ENCODE data around the gene SEZ6. TPM values are rescaled to one million over a fixed set of nuclear protein-coding genes. Genes with fewer than 3 reads are reported as not detected.

SEZ6 gene
- total and polyA plus RNA-seq, 2 of the 4 experiments (the other 2 are of a cell fraction): not detected

DNA sequence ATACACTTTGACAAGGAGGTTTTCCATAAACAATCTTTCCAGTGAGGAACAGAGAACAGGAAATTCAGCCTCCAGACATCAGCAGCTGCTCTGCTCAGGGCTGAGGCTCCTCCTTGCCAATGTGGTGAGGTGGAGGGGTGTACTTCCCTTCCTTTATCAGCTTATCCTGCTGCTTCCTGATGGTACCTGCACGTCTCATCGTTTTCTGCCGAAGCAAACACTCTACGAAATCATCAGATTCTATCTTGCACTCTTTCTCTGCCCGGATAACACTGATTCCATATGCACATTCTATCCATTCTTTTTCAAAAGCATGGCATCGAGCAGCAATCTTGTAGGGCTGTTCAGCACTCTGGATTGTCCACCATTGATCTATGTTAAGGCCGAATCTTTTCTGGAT lies 15.4 kb upstream of the SEZ6 start:
- Histone ChIP-seq H3K79me1 (ENCODE audit: low read depth in 1 of 2, low read length in 2 of 2) (no peaks in the 10 kb centered on the region), H2BK20ac (ENCODE audit: low read depth, low read length) (no peak overlapping the region), H2BK120ac (ENCODE audit: low read depth, low read length) (no peak overlapping the region), H3K4ac (ENCODE audit: low read depth, low read length) (no peak overlapping the region), H3K4me2 (ENCODE audit: low read depth, low read length) (no peak overlapping the region), H3K27me3 (ENCODE audit: control insufficient read depth, insufficient read depth, low read length) (peaks cover 89% of the 10 kb centered on the region), H3K23ac (ENCODE audit: low read depth, low read length) (no peak overlapping the region), H4K5ac (ENCODE audit: low read depth, low read length) (no peak overlapping the region), H3K4me1 (ENCODE audit: control insufficient read depth, insufficient read depth, low read length) (no peaks in the 10 kb centered on the region), H2BK15ac (ENCODE audit: low read depth, low read length) (no peak overlapping the region), H3K9me1 (ENCODE audit: insufficient read depth, low read length) (no peaks in the 10 kb centered on the region), H2BK5ac (ENCODE audit: low read depth, low read length, poor library complexity, severe bottlenecking) (no peak overlapping the region), H3K4me3 (ENCODE audit: insufficient read depth, low read depth, low read length) (no peak overlapping the region), H3K9me3 (ENCODE audit: control insufficient read depth, insufficient read depth, low read length) (no peaks in the 10 kb centered on the region), H4K8ac (ENCODE audit: low read depth in 2 of 2, low read length in 2 of 2) (no peak overlapping the region), H3K56ac (ENCODE audit: extremely low read depth, insufficient read depth, low read length) (no peak overlapping the region), H4K20me1 (ENCODE audit: insufficient read depth, low read length) (no peaks in the 10 kb centered on the region), H4K91ac (ENCODE audit: insufficient read depth, low read depth, low read length) (no peak overlapping the region), H2AK5ac (ENCODE audit: low read depth, low read length) (no peak overlapping the region), H3K14ac (replicated peaks; ENCODE audit: low read depth, low read length) (no peak overlapping the region), H2AK9ac (replicated peaks; ENCODE audit: low read depth, low read length, poor library complexity) (no peak overlapping the region), H3K18ac (ENCODE audit: low read depth, low read length) (no peak overlapping the region), H3K27ac (ENCODE audit: insufficient read depth, low read length) (no peak overlapping the region), H2AFZ (replicated peaks; ENCODE audit: low read length, poor library complexity) (no peak overlapping the region), H3K36me3 (ENCODE audit: control insufficient read depth, insufficient read depth, low read length) (no peaks in the 10 kb centered on the region), H3K9ac (ENCODE audit: low read depth, low read length) (no peak overlapping the region)
- ATAC-seq (ENCODE audit: low read depth) (no peak), DNase-seq (no peak)
- intact Hi-C loops (cut with micrococcal nuclease) (loop anchor here (5.0 kb wide), 1 partner anchor 46 kb away; no protein-coding TSS in a partner anchor), dilution Hi-C loops (cut with HindIII; ENCODE audit: low sequenced_read_pairs, unreplicated experiment) (no loop called here), in situ Hi-C loops (cut with MboI; ENCODE audit: low sequenced_read_pairs) (no loop called here)
- BruUV-seq (replicated peaks): no TSS peak
- 61% methylated on average over 5 of the region's 7 CpGs; no CpG with 5 or more reads in 1 of the 2 experiments for WGBS, 2 experiments (ENCODE audit: extremely low coverage in 2 of 2, insufficient read length in 1 of 2)
- TF ChIP-seq NFE2L2 (IDR thresholded peaks at IDR 0.05; ENCODE audit: low read depth, low read length) (no peak), RAD21 (IDR thresholded peaks at IDR 0.05; ENCODE audit: low read length) (no peak), CHD1 (IDR thresholded peaks at IDR 0.05; ENCODE audit: low read depth, low read length) (no peak), BHLHE40 (IDR thresholded peaks at IDR 0.05; ENCODE audit: low read depth, low read length) (no peak), MXI1 (IDR thresholded peaks at IDR 0.05; ENCODE audit: borderline replicate concordance, low read depth, low read length) (no peak), SMC3 (IDR thresholded peaks at IDR 0.05; ENCODE audit: low read depth, low read length) (no peak), MAZ (IDR thresholded peaks at IDR 0.05; ENCODE audit: borderline replicate concordance, low read depth, low read length) (no peak), MAFK (IDR thresholded peaks at IDR 0.05; ENCODE audit: low read depth, low read length) (no peak), RCOR1 (IDR thresholded peaks at IDR 0.05; ENCODE audit: insufficient replicate concordance, low read length) (no peak), CEBPB (IDR thresholded peaks at IDR 0.05; ENCODE audit: low read depth, low read length) (no peak), RFX5 (IDR thresholded peaks at IDR 0.05; ENCODE audit: low read depth, low read length) (no peak), POLR2A (IDR thresholded peaks at IDR 0.05; ENCODE audit: low read depth, low read length) (no peak), FOS (IDR thresholded peaks at IDR 0.05; ENCODE audit: low read depth, low read length) (no peak)
- TF ChIP-seq, protein P1, sequence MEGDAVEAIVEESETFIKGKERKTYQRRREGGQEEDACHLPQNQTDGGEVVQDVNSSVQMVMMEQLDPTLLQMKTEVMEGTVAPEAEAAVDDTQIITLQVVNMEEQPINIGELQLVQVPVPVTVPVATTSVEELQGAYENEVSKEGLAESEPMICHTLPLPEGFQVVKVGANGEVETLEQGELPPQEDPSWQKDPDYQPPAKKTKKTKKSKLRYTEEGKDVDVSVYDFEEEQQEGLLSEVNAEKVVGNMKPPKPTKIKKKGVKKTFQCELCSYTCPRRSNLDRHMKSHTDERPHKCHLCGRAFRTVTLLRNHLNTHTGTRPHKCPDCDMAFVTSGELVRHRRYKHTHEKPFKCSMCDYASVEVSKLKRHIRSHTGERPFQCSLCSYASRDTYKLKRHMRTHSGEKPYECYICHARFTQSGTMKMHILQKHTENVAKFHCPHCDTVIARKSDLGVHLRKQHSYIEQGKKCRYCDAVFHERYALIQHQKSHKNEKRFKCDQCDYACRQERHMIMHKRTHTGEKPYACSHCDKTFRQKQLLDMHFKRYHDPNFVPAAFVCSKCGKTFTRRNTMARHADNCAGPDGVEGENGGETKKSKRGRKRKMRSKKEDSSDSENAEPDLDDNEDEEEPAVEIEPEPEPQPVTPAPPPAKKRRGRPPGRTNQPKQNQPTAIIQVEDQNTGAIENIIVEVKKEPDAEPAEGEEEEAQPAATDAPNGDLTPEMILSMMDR (conservative IDR thresholded peaks at IDR 0.05; ENCODE audit: low read depth, low read length): no peak
- TF ChIP-seq, protein P2, sequence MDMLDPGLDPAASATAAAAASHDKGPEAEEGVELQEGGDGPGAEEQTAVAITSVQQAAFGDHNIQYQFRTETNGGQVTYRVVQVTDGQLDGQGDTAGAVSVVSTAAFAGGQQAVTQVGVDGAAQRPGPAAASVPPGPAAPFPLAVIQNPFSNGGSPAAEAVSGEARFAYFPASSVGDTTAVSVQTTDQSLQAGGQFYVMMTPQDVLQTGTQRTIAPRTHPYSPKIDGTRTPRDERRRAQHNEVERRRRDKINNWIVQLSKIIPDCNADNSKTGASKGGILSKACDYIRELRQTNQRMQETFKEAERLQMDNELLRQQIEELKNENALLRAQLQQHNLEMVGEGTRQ (IDR thresholded peaks at IDR 0.05; ENCODE audit: low read depth, low read length): no peak
- TF ChIP-seq, protein P3, sequence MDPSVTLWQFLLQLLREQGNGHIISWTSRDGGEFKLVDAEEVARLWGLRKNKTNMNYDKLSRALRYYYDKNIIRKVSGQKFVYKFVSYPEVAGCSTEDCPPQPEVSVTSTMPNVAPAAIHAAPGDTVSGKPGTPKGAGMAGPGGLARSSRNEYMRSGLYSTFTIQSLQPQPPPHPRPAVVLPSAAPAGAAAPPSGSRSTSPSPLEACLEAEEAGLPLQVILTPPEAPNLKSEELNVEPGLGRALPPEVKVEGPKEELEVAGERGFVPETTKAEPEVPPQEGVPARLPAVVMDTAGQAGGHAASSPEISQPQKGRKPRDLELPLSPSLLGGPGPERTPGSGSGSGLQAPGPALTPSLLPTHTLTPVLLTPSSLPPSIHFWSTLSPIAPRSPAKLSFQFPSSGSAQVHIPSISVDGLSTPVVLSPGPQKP (IDR thresholded peaks at IDR 0.05; ENCODE audit: borderline replicate concordance, low read depth, low read length): no peak
- ChIA-PET POLR2A (ENCODE audit: unreplicated experiment) (no interaction called here), CTCF (no interaction called here)
